ENCODE measurements around the gene HELLS. TPM values are rescaled to one million over a fixed set of nuclear protein-coding genes. Genes with fewer than 3 reads are reported as not detected.
"Not testable (repeated sequence)": the region's sequence is repeated elsewhere in the genome, so short reads cannot be mapped to it uniquely, and the experiment has no call there.

The HELLS gene
- total RNA-seq, 3 donors from 2014 or later = 6.4 to 33.2 (median 11.6) TPM

DNA sequence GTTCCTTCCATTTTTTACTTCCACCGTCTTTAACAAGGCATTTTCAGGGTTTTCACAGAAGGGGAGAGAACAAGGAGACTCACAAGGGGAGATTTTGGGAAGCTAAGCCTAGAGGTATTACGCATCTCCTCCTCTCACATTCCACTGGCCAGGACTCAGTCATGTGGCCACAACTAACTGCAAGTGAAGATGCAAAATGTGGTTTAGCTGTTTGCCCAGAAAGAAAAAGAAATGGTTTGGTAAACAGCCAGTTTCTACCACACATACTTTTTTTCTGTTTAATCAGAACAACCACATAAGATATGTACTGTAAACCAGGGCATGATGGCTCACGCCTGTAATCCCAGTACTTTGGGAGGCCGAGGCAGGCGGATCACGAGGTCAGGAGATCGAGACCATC is 21.4 kb upstream of the HELLS start:
- no peak for DNase-seq
- no peak for ATAC-seq
- Histone ChIP-seq H3K4me3 (no peak overlapping the region), H3K36me3 (ENCODE audit: low read depth) (no peaks in the 10 kb centered on the region), H3K9me3 (no peaks in the 10 kb centered on the region), H3K4me1 (ENCODE audit: low read depth) (no peaks in the 10 kb centered on the region)
- TF ChIP-seq, protein P1, sequence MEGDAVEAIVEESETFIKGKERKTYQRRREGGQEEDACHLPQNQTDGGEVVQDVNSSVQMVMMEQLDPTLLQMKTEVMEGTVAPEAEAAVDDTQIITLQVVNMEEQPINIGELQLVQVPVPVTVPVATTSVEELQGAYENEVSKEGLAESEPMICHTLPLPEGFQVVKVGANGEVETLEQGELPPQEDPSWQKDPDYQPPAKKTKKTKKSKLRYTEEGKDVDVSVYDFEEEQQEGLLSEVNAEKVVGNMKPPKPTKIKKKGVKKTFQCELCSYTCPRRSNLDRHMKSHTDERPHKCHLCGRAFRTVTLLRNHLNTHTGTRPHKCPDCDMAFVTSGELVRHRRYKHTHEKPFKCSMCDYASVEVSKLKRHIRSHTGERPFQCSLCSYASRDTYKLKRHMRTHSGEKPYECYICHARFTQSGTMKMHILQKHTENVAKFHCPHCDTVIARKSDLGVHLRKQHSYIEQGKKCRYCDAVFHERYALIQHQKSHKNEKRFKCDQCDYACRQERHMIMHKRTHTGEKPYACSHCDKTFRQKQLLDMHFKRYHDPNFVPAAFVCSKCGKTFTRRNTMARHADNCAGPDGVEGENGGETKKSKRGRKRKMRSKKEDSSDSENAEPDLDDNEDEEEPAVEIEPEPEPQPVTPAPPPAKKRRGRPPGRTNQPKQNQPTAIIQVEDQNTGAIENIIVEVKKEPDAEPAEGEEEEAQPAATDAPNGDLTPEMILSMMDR (IDR thresholded peaks at IDR 0.05) = no peak
- intact Hi-C loops (cut with DNase I, micrococcal nuclease) = no loop called here

DNA sequence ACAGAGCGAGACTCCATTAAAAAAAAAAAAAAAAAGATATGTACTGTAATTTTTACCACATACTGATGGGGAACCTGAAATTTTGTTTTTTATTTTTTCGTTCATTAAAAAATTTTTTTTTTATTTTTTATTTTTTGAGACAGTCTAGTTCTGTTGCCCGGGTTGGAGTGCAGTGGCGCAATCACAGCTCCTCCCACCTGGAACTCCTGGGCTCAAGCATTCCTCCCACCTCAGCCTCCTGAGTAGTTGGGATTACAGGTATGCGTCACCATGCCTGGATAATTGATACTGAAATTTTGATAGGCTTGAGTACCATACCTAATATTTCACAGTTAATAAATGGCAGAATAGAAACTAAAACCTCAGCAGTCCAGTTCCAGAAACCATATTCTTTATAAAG is 20.9 kb upstream of the HELLS start:
- TF ChIP-seq, protein P1 (IDR thresholded peaks at IDR 0.05) = no peak
- ATAC-seq (no peak), DNase-seq (no peak)
- intact Hi-C loops (cut with DNase I, micrococcal nuclease) = no loop called here
- Histone ChIP-seq H3K4me1 (ENCODE audit: low read depth) (no peaks in the 10 kb centered on the region), H3K36me3 (ENCODE audit: low read depth) (no peaks in the 10 kb centered on the region), H3K4me3 (no peak overlapping the region), H3K9me3 (no peaks in the 10 kb centered on the region)

DNA sequence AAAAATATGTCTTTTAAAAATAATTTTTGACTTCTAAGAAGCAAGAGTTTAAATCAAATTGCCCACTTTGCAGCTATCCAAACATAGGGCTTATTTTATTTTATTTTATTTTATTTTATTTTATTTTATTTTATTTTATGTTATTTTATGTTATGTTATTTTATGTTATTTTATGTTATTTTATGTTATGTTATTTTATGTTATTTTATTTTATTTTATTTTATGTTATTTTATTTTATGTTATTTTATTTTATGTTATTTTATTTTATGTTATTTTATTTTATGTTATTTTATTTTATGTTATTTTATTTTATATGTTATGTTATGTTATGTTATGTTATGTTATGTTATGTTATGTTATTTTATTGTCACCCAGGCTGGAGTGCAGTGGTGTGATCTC is 14.0 kb upstream of the HELLS start:
- ATAC-seq; H3K9me3 ChIP-seq; H3K36me3 ChIP-seq (ENCODE audit: low read depth); intact Hi-C loops (cut with DNase I, micrococcal nuclease); H3K4me3 ChIP-seq; DNase-seq; H3K4me1 ChIP-seq (ENCODE audit: low read depth): not testable (repeated sequence)

DNA sequence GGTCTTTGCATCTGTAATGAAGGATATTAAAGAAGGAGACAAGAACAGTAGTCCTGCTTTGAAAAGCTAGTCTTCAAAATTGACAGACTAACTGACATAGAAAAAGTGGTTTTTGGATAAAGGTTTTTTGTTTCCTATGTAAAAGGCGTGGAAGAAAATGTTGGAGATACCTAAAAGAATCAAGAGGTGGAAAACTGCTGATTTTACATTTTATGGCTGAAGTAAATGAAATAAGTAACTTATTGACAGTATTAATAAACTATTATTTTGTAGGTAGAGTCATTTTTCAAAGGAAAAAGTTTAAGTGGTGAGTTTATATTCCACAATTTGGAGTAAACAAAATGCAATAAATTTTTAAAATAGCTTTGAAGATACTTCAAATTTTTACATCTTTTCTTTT is 12.6 kb upstream of the HELLS start:
- intact Hi-C loops (cut with DNase I, micrococcal nuclease) = no loop called here
- H3K9me3 ChIP-seq = no peaks in the 10 kb centered on the region
- TF ChIP-seq, protein P1 (IDR thresholded peaks at IDR 0.05) = no peak
- H3K4me1 ChIP-seq (ENCODE audit: low read depth) = no peaks in the 10 kb centered on the region
- H3K4me3 ChIP-seq = no peak overlapping the region
- H3K36me3 ChIP-seq (ENCODE audit: low read depth) = no peaks in the 10 kb centered on the region
- ATAC-seq (no peak), DNase-seq (no peak)

DNA sequence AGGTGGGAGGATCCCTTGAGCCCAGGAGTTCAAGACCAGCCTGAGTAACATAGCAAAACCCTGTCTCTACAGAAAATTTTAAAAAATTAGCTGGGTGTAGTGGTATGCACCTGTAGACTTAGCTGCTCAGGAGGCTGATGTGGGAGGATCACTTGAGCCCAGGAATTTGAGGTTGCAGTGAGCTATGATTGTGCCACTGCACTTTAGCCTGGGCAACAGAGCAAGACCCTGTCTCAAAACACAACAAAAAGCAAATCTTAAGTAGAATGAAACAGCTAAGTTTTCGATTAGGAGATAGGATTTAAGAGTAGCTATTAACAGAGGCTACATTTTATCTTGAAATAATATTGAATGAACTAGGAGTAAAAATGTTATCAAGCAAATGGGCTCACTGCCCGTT is 3.3 kb upstream of the HELLS start:
- H3K9me3 ChIP-seq; H3K4me3 ChIP-seq; ATAC-seq; DNase-seq; intact Hi-C loops (cut with DNase I, micrococcal nuclease); H3K36me3 ChIP-seq (ENCODE audit: low read depth): not testable (repeated sequence)
- peaks cover 15% of the 10 kb centered on the region for H3K4me1 ChIP-seq (ENCODE audit: low read depth)

DNA sequence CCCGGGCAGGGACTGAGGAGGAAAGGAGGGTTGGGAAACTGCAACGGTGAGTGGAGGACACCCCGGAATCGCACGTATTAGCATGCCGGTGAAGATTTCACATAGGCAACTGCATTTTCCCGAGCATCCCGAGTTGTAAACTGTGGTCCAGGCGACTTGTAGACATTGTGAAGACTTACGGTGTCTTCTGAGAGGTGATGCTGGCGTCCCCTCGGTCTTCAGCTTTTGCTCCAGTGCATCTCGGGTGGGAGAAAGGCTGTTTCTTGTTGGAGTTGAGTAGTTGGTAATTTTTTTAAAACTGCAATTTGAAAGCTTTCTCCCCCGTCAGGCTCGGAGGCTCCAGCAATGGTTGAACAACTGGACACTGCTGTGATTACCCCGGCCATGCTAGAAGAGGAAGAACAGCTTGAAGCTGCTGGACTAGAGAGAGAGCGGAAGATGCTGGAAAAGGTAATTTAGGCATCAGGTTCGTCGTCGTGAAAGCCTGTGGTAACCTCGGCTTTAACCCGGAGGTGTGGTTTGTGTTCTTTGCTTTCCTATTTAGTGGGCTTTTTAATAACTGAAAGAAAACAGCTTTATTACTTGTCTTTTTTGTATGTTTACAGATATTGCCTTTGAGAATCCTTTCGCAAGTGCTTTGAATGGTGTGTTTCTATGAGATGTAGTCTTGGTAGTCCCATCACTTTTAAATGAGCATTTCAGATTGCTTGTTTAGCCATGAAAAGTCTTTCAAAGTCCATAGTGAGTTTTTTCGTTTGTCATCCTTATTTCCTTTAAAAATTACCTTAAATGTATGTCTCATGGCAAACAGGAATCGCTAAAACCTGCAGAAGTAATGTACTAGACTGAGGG is 687 bp downstream of the HELLS start:
- Histone ChIP-seq H3K4me1 (ENCODE audit: low read depth) (peaks cover 15% of the 10 kb centered on the region), H3K4me3 (peak overlapping the region; percentile 38), H3K36me3 (ENCODE audit: low read depth) (no peaks in the 10 kb centered on the region), H3K9me3 (no peaks in the 10 kb centered on the region)
- TF ChIP-seq, protein P1 (IDR thresholded peaks at IDR 0.05) = no peak
- ATAC-seq (peak; percentile 39), DNase-seq (no peak)
- intact Hi-C loops (cut with DNase I, micrococcal nuclease) = no loop called here

DNA sequence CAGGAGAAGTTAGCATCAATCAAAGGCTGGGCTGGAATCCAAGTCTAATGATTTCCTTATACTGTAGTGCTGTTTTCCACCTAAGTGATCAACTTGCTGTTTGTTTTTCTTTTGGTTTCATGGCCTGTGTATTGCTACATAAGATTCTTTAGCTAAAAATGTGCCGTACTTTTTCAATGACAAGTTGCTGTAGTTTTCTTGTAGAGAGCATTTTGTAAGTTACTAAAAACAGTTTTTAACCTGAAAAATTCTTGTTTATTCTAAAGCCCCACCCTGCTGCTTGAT is 1.3 kb downstream of the HELLS start:
- intact Hi-C loops (cut with DNase I, micrococcal nuclease) = no loop called here
- ATAC-seq (peak; percentile 14), DNase-seq (peak in 1 of 3 donors; percentile 25)
- no peaks in the 10 kb centered on the region for H3K9me3 ChIP-seq
- H3K4me1 ChIP-seq (ENCODE audit: low read depth) = peaks cover 15% of the 10 kb centered on the region
- H3K4me3 ChIP-seq = no peak overlapping the region
- TF ChIP-seq, protein P1 (IDR thresholded peaks at IDR 0.05) = no peak
- H3K36me3 ChIP-seq (ENCODE audit: low read depth) = no peaks in the 10 kb centered on the region
